SJSA1 (cell line): ENCODE data around the gene RARG. TPM values are rescaled to one million over a fixed set of nuclear protein-coding genes. Genes with fewer than 3 reads are reported as not detected.

Experiments used
- DNase-seq, 2 experiments: peaks; one replicate each; pipeline ENCODE4 v3.0.0-alpha.2; 2015 to 2020; ENCODE audit warnings: low spot score in 2 of 2, low read depth in 1 of 2
- H3K27ac ChIP-seq: fragments of 250-450 bp; sonication (Bioruptor Pico); 2 replicates; pipeline ENCODE4 v1.5.1; 2020; ENCODE audit warnings: mild to moderate bottlenecking, moderate library complexity
- H3K27me3 ChIP-seq: fragments of 250-450 bp; sonication (Bioruptor Pico); replicated peaks from 2 replicates; pipeline ENCODE4 v1.5.1; 2020; ENCODE audit warnings: mild to moderate bottlenecking, moderate library complexity
- H3K36me3 ChIP-seq: fragments of 250-450 bp; sonication (Bioruptor Pico); 2 replicates; pipeline ENCODE4 v1.5.1; 2020; ENCODE audit warnings: mild to moderate bottlenecking
- H3K4me1 ChIP-seq: fragments of 250-450 bp; sonication (Bioruptor Pico); replicated peaks from 2 replicates; pipeline ENCODE4 v1.6.1; 2021; ENCODE audit warnings: mild to moderate bottlenecking
- H3K4me3 ChIP-seq: fragments of 250-450 bp; sonication (Bioruptor Pico); 2 replicates; pipeline ENCODE4 v1.5.1; 2020; ENCODE audit warnings: mild to moderate bottlenecking
- H3K9me3 ChIP-seq: fragments of 250-450 bp; sonication (Bioruptor Pico); replicated peaks from 2 replicates; pipeline ENCODE4 v1.5.1; 2020; ENCODE audit warnings: mild to moderate bottlenecking
- total RNA-seq: library from RNA; depleted of rRNA; stranded (reverse); fragments of >200 nt; shearing (Covaris generic); gene quantifications from 2 replicates; pipeline ENCODE4 v1.2.3, GENCODE V29; 2014

Gene RARG
- total RNA-seq, 1 experiment from 2014 or later, result 13.5 TPM

GRCh38 chr12:53193040-53193439 lies 39.0 kb downstream of the RARG start:
- H3K4me1 ChIP-seq, result no peaks in the 10 kb centered on the region
- no peak for DNase-seq
- H3K27ac ChIP-seq, result no peak overlapping the region
- H3K4me3 ChIP-seq, result no peak overlapping the region
- H3K27me3 ChIP-seq, result no peaks in the 10 kb centered on the region
- no peaks in the 10 kb centered on the region for H3K36me3 ChIP-seq
- no peaks in the 10 kb centered on the region for H3K9me3 ChIP-seq

- Histone ChIP-seq H3K4me1 (no peaks in the 10 kb centered on the region), H3K27ac (no peak overlapping the region), H3K27me3 (no peaks in the 10 kb centered on the region), H3K36me3 (0 out of 2 replicates have a peak, but pooled peaks cover 2% of the 10 kb centered on the region), H3K9me3 (no peaks in the 10 kb centered on the region), H3K4me3 (no peak overlapping the region)
- DNase-seq, result no peak
These were observed 39.4 kb downstream of the RARG start for GRCh38 chr12:53192531-53193021.

GRCh38 chr12:53191885-53192530 lies 40.0 kb downstream of the RARG start:
- no peaks in the 10 kb centered on the region for H3K27me3 ChIP-seq
- H3K36me3 ChIP-seq, result peaks cover 5% of the 10 kb centered on the region
- no peaks in the 10 kb centered on the region for H3K9me3 ChIP-seq
- no peak for DNase-seq
- no peak overlapping the region for H3K4me3 ChIP-seq
- H3K27ac ChIP-seq, result no peak overlapping the region
- H3K4me1 ChIP-seq, result no peaks in the 10 kb centered on the region

GRCh38 chr12:53191096-53191884 lies 40.7 kb downstream of the RARG start:
- H3K4me1 ChIP-seq, result no peaks in the 10 kb centered on the region
- peaks cover 12% of the 10 kb centered on the region for H3K36me3 ChIP-seq
- no peak for DNase-seq
- H3K27me3 ChIP-seq, result no peaks in the 10 kb centered on the region
- H3K27ac ChIP-seq, result no peak overlapping the region
- H3K9me3 ChIP-seq, result no peaks in the 10 kb centered on the region
- H3K4me3 ChIP-seq, result no peak overlapping the region

GRCh38 chr12:53190108-53190729 lies 41.8 kb downstream of the RARG start:
- H3K9me3 ChIP-seq, result no peaks in the 10 kb centered on the region
- no peak overlapping the region for H3K27ac ChIP-seq
- H3K4me3 ChIP-seq, result no peak overlapping the region
- no peaks in the 10 kb centered on the region for H3K27me3 ChIP-seq
- H3K36me3 ChIP-seq, result peaks cover 23% of the 10 kb centered on the region
- no peaks in the 10 kb centered on the region for H3K4me1 ChIP-seq
- DNase-seq, result no peak

GRCh38 chr12:53187145-53187899 lies 44.7 kb downstream of the RARG start:
- Histone ChIP-seq H3K27me3 (no peaks in the 10 kb centered on the region), H3K36me3 (peaks cover 49% of the 10 kb centered on the region), H3K27ac (no peak overlapping the region), H3K9me3 (no peaks in the 10 kb centered on the region), H3K4me3 (no peak overlapping the region), H3K4me1 (no peaks in the 10 kb centered on the region; the same call in 1 of the 2 replicates)
- no peak for DNase-seq

- H3K4me1 ChIP-seq, result peaks cover 5% of the 10 kb centered on the region
- no peaks in the 10 kb centered on the region for H3K27me3 ChIP-seq
- peaks cover 55% of the 10 kb centered on the region for H3K36me3 ChIP-seq
- no peak for DNase-seq
- no peak overlapping the region for H3K4me3 ChIP-seq
- no peak overlapping the region for H3K27ac ChIP-seq
- H3K9me3 ChIP-seq, result no peaks in the 10 kb centered on the region
These were observed 45.3 kb downstream of the RARG start for GRCh38 chr12:53186745-53187144.

- DNase-seq, result no peak
- Histone ChIP-seq H3K4me1 (peaks cover 9% of the 10 kb centered on the region), H3K36me3 (peaks cover 56% of the 10 kb centered on the region), H3K27me3 (no peaks in the 10 kb centered on the region), H3K27ac (no peak overlapping the region), H3K4me3 (no peak overlapping the region), H3K9me3 (no peaks in the 10 kb centered on the region)
These were observed 46.3 kb downstream of the RARG start for GRCh38 chr12:53185582-53186153.

- H3K36me3 ChIP-seq, result peaks cover 56% of the 10 kb centered on the region
- no peak overlapping the region for H3K27ac ChIP-seq
- no peak overlapping the region for H3K4me3 ChIP-seq
These were observed 47.2 kb downstream of the RARG start for GRCh38 chr12:53184828-53185227.

GRCh38 chr12:53182903-53183302 lies 49.1 kb downstream of the RARG start:
- DNase-seq, result no peak
- H3K36me3 ChIP-seq, result peaks cover 56% of the 10 kb centered on the region
- H3K27me3 ChIP-seq, result no peaks in the 10 kb centered on the region
- H3K27ac ChIP-seq, result no peak overlapping the region
- peaks cover 13% of the 10 kb centered on the region for H3K4me1 ChIP-seq
- H3K9me3 ChIP-seq, result no peaks in the 10 kb centered on the region
- no peak overlapping the region for H3K4me3 ChIP-seq

More at GRCh38 chr12:53184828-53185227, 47.2 kb downstream of the RARG start:
- H3K9me3 ChIP-seq, result no peaks in the 10 kb centered on the region
- peaks cover 11% of the 10 kb centered on the region for H3K4me1 ChIP-seq
- no peak for DNase-seq
- H3K27me3 ChIP-seq, result no peaks in the 10 kb centered on the region

GRCh38 chr12:53181935-53182334 lies 50.1 kb downstream of the RARG start:
- no peak for DNase-seq
- Histone ChIP-seq H3K36me3 (peaks cover 50% of the 10 kb centered on the region), H3K27me3 (no peaks in the 10 kb centered on the region), H3K9me3 (no peaks in the 10 kb centered on the region), H3K4me3 (peak overlapping the region; percentile 55), H3K27ac (no peak overlapping the region), H3K4me1 (peaks cover 13% of the 10 kb centered on the region)

GRCh38 chr12:53180931-53181645 lies 50.9 kb downstream of the RARG start:
- no peak overlapping the region for H3K27ac ChIP-seq
- DNase-seq, result peak; percentile 62 to 77
- no peaks in the 10 kb centered on the region for H3K9me3 ChIP-seq
- peaks cover 42% of the 10 kb centered on the region for H3K36me3 ChIP-seq
- H3K27me3 ChIP-seq, result no peaks in the 10 kb centered on the region
- H3K4me1 ChIP-seq, result peaks cover 13% of the 10 kb centered on the region
- H3K4me3 ChIP-seq, result peak overlapping the region; percentile 55
